SK-N-SH (cell line): Measurements from ENCODE around the gene OLFML2A. TPM values are rescaled to one million over a fixed set of nuclear protein-coding genes. Genes with fewer than 3 reads are reported as not detected.

ENCODE experiments used
- CTCF ChIA-PET: fragments of 300-600, 350-600 bp; formaldehyde crosslinking; extraction: SDS; loops from one replicate; lab custom pipeline; 2021; lab: Yijun Ruan, JAX
- POLR2A ChIA-PET: fragments of 350-600 bp; sonication (Branson Sonifier 250); formaldehyde crosslinking; extraction: SDS; loops from one replicate; lab custom pipeline; 2020; ENCODE audit warnings: antibody characterized with exemption, inconsistent platforms; lab: Yijun Ruan, JAX
- DNase-seq: peaks from one replicate; pipeline ENCODE4 v3.0.0; 2012
- H2AFZ ChIP-seq: fragments of 200-600 bp; sonication (generic); 2 replicates; pipeline ENCODE4 v1.8.1; 2016; ENCODE audit warnings: antibody characterized with exemption, mild to moderate bottlenecking, low read depth
- H3F3A ChIP-seq: fragments of 200-600 bp; sonication (generic); replicated peaks from 2 replicates; pipeline ENCODE3; 2016; ENCODE audit warnings: antibody characterized with exemption, mild to moderate bottlenecking; ENCODE audit not compliant: insufficient read depth
- H3K27ac ChIP-seq, 2 experiments: fragments of 200-500 bp in 1 of 2; fragments of 200-600 bp in 1 of 2; sonication (Bioruptor generic) in 1 of 2; sonication (generic), shearing (Covaris generic) in 1 of 2; 2 replicates each; pipeline versions ENCODE4 v1.5.1 to v1.6.1; 2014 to 2016; ENCODE audit warnings: low read depth in 2 of 2, inconsistent platforms in 1 of 2, low read length in 1 of 2, mild to moderate bottlenecking in 1 of 2, mixed read lengths in 1 of 2
- H3K27me3 ChIP-seq: fragments of 200-600 bp; sonication (generic), shearing (Covaris generic); 2 replicates; pipeline ENCODE4 v1.6.1; 2016; ENCODE audit warnings: mixed run types; ENCODE audit not compliant: insufficient read depth
- H3K36me3 ChIP-seq, 2 experiments: fragments of 200-500 bp in 1 of 2; fragments of 200-600 bp in 1 of 2; sonication (Bioruptor generic) in 1 of 2; sonication (generic) in 1 of 2; replicated peaks in 1 of 2; 2 replicates each; pipeline versions ENCODE3 to v1.5.1; 2014 to 2016; ENCODE audit warnings: low read length in 1 of 2, mild to moderate bottlenecking in 1 of 2; ENCODE audit not compliant: insufficient read depth in 2 of 2, control insufficient read depth in 1 of 2
- H3K4me1 ChIP-seq, 2 experiments: fragments of 200-500 bp in 1 of 2; fragments of 200-600 bp in 1 of 2; sonication (Bioruptor generic) in 1 of 2; sonication (generic), shearing (Covaris generic) in 1 of 2; 2 replicates each; pipeline versions ENCODE4 v1.5.1 to v1.6.1; 2014 to 2016; ENCODE audit warnings: low read depth in 1 of 2, low read length in 1 of 2, mixed run types in 1 of 2; ENCODE audit not compliant: insufficient read depth in 2 of 2, control insufficient read depth in 1 of 2
- H3K4me2 ChIP-seq: fragments of 200-600 bp; sonication (generic), shearing (Covaris generic); 2 replicates; pipeline ENCODE4 v1.6.1; 2017; ENCODE audit warnings: mixed run types
- H3K4me3 ChIP-seq, 2 experiments: fragments of 200-500 bp in 1 of 2; fragments of 200-600 bp in 1 of 2; sonication (Bioruptor generic) in 1 of 2; sonication (generic), shearing (Covaris generic) in 1 of 2; 2 replicates each; pipeline versions ENCODE4 v1.5.1 to v1.8.1; 2014 to 2016; ENCODE audit warnings: low read depth in 2 of 2, inconsistent platforms in 1 of 2, low read length in 1 of 2, mild to moderate bottlenecking in 1 of 2, mixed read lengths in 1 of 2, moderate library complexity in 1 of 2
- H3K79me2 ChIP-seq: fragments of 200-600 bp; sonication (generic); 2 replicates; pipeline ENCODE4 v1.8.1; 2017; ENCODE audit warnings: mild to moderate bottlenecking; ENCODE audit not compliant: insufficient read depth
- H3K9ac ChIP-seq: fragments of 200-600 bp; sonication (generic); 2 replicates; pipeline ENCODE4 v1.6.1; 2017; ENCODE audit warnings: mixed run types
- H3K9me2 ChIP-seq: fragments of 200-600 bp; sonication (generic); 2 replicates; pipeline ENCODE4 v1.6.1; 2017; ENCODE audit warnings: mixed run types
- H3K9me3 ChIP-seq: fragments of 200-600 bp; sonication (generic); 2 replicates; pipeline ENCODE4 v1.6.1; 2017; ENCODE audit warnings: mixed run types, mild to moderate bottlenecking, moderate library complexity
- H4K20me1 ChIP-seq: fragments of 200-600 bp; sonication (generic); 2 replicates; pipeline ENCODE4 v1.6.1; 2017; ENCODE audit warnings: mild to moderate bottlenecking, mixed run types; ENCODE audit not compliant: insufficient read depth
- FOSL2 ChIP-seq: IDR thresholded peaks from 2 replicates; pipeline ENCODE4 v1.4.0; 2012; ENCODE audit warnings: low read depth, mild to moderate bottlenecking, moderate library complexity, borderline replicate concordance
- FOXM1 ChIP-seq: IDR thresholded peaks from 2 replicates; pipeline ENCODE4 v1.4.0; 2012; ENCODE audit warnings: low read depth, mild to moderate bottlenecking
- RAD21 ChIP-seq: IDR thresholded peaks from 2 replicates; pipeline ENCODE4 v1.6.1; 2012; ENCODE audit warnings: mild to moderate bottlenecking, low read length
- WGBS: methylation state at CpG from one replicate; pipeline ENCODE4 v1.1.6; 2017; ENCODE audit warnings: low lambda C conversion rate; 5-methylcytosine and 5-hydroxymethylcytosine counted together
- polyA plus RNA-seq, 3 experiments: library from polyadenylated mRNA; depleted of rRNA; stranded (reverse); fragments of >200 nt; gene quantifications; 2 replicates each; pipeline ENCODE4 v1.2.3, GENCODE V29; 2012
- TF ChIP-seq, protein P1 (sequence below): fragments of 200-600 bp; sonication (generic); IDR thresholded peaks from 2 replicates; pipeline ENCODE4 v1.6.1; 2017; ENCODE audit warnings: antibody characterized with exemption, mild to moderate bottlenecking, moderate library complexity

OLFML2A gene
- polyA plus RNA-seq, 1 of the 3 experiments (the other 2 are of a cell fraction), result 7.7 TPM

DNA sequence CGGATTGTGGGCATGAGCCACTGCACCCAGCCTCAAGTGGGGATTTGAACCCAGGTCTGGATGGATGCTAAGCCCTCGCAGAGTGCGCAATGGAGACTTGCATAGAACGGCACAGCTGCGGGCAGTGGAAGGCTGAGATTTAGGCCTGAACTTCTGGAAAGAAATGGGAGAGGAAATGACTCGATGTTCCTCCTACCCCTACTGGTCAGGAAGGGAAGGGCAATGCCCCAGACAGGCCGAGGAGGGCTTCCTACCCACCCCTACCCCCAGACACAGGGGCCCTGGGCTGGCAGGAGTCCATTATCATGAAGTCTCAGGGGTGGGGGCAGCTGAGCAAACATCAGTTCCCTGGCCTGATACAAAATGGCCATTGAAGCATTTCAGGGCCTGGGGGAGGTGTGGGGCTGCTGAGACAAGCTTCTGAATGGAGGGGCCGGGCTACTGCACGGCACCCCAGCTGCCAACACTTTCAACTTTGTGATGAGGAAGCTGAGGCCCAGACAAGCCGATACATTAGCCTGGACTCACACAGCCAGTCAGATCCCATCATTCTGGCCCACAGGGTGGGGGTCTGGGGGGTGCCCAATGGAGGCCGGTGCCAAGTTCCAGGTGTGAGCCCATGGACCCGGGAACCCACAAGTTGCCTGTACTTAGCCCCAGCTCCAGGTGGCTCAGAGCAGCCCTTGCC, 62.8 kb downstream of the OLFML2A start:
- Histone ChIP-seq H3K9me2 (no peaks in the 10 kb centered on the region), H3K36me3 (no peaks in the 10 kb centered on the region), H3K4me2 (no peak overlapping the region), H3K4me3 (no peak overlapping the region), H3K9ac (no peak overlapping the region), H3F3A (peaks cover 8% of the 10 kb centered on the region), H3K27ac (no peak overlapping the region), H3K27me3 (no peaks in the 10 kb centered on the region), H3K9me3 (no peaks in the 10 kb centered on the region), H3K4me1 (peaks cover 11% of the 10 kb centered on the region in 2 experiments; a peak in 3 of 4 replicates), H3K79me2 (no peaks in the 10 kb centered on the region), H4K20me1 (no peaks in the 10 kb centered on the region), H2AFZ (no peak overlapping the region)
- POLR2A ChIA-PET, result interaction anchor here (1.0 kb wide), 1 partner anchor 16 kb away, joined by 4 read pairs; no protein-coding TSS in a partner anchor
- 81% methylated on average over 9 of the region's 12 CpGs for WGBS
- no peak for TF ChIP-seq FOXM1
- TF ChIP-seq RAD21, result peak; percentile 31
- TF ChIP-seq, protein P1, sequence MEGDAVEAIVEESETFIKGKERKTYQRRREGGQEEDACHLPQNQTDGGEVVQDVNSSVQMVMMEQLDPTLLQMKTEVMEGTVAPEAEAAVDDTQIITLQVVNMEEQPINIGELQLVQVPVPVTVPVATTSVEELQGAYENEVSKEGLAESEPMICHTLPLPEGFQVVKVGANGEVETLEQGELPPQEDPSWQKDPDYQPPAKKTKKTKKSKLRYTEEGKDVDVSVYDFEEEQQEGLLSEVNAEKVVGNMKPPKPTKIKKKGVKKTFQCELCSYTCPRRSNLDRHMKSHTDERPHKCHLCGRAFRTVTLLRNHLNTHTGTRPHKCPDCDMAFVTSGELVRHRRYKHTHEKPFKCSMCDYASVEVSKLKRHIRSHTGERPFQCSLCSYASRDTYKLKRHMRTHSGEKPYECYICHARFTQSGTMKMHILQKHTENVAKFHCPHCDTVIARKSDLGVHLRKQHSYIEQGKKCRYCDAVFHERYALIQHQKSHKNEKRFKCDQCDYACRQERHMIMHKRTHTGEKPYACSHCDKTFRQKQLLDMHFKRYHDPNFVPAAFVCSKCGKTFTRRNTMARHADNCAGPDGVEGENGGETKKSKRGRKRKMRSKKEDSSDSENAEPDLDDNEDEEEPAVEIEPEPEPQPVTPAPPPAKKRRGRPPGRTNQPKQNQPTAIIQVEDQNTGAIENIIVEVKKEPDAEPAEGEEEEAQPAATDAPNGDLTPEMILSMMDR, result peak; percentile 63
- CTCF ChIA-PET, result interaction anchor here (0.9 to 33.6 kb wide), 16 partner anchors 10 to 304 kb away, joined by 3 to 1436 read pairs (median 6); partner anchors contain the start of genes NR6A1, OLFML2A, SCAI and WDR38
- peak; percentile 77 for DNase-seq

DNA sequence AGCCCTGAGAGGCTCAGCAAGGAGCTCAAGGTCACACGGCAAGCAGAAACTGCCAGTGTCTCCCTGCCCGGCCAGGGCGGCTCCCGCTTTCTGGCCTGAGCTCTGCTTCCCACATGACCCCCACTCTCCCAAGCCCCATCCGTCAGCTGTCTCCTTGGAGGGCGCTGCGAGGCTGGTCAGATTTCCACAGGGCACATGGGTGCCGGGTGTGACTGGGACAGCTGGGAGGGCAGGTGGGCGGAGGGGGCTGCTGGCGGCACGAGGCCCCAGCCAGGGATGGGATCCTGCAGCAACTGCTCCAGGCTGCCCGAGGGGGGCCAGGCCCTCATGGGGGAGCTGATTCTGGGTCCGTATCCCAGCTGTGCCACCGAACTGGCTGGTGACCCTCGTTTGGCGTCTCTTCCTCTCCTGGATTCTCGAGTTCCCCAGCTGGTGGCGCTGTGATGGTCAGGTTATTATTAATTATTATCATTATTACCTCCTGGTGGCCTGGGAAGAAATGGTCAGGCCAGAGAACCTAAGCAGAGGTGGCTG, 63.4 kb downstream of the OLFML2A start:
- Histone ChIP-seq H3K4me1 (peaks cover 4 to 5% of the 10 kb centered on the region in 2 experiments; a peak in 3 of 4 replicates), H3K9me3 (no peaks in the 10 kb centered on the region), H4K20me1 (no peaks in the 10 kb centered on the region), H3K27ac (no peak overlapping the region), H3K27me3 (no peaks in the 10 kb centered on the region), H3K9me2 (no peaks in the 10 kb centered on the region), H3K79me2 (no peaks in the 10 kb centered on the region), H3K36me3 (no peaks in the 10 kb centered on the region), H3K4me2 (no peak overlapping the region), H3K4me3 (no peak overlapping the region), H3K9ac (no peak overlapping the region), H2AFZ (no peak overlapping the region), H3F3A (peaks cover 2% of the 10 kb centered on the region)
- no peak for TF ChIP-seq FOSL2
- TF ChIP-seq, protein P1, result peak; percentile 65
- ChIA-PET POLR2A (interaction anchor here (1.0 kb wide), 1 partner anchor 15 kb away, joined by 4 read pairs; no protein-coding TSS in a partner anchor), CTCF (interaction anchor here (0.7 to 33.6 kb wide), 19 partner anchors 10 to 303 kb away, joined by 3 to 1436 read pairs (median 5); partner anchors contain the start of genes NR6A1, OLFML2A, SCAI and WDR38)
- WGBS, result 73% methylated on average over 6 of the region's 18 CpGs
- DNase-seq, result peak; percentile 42
